ENCODE results near the gene THYN1.
A peak's percentile ranks its signal among the peaks of the same experiment; 100 is the strongest.

The THYN1 gene

DNA sequence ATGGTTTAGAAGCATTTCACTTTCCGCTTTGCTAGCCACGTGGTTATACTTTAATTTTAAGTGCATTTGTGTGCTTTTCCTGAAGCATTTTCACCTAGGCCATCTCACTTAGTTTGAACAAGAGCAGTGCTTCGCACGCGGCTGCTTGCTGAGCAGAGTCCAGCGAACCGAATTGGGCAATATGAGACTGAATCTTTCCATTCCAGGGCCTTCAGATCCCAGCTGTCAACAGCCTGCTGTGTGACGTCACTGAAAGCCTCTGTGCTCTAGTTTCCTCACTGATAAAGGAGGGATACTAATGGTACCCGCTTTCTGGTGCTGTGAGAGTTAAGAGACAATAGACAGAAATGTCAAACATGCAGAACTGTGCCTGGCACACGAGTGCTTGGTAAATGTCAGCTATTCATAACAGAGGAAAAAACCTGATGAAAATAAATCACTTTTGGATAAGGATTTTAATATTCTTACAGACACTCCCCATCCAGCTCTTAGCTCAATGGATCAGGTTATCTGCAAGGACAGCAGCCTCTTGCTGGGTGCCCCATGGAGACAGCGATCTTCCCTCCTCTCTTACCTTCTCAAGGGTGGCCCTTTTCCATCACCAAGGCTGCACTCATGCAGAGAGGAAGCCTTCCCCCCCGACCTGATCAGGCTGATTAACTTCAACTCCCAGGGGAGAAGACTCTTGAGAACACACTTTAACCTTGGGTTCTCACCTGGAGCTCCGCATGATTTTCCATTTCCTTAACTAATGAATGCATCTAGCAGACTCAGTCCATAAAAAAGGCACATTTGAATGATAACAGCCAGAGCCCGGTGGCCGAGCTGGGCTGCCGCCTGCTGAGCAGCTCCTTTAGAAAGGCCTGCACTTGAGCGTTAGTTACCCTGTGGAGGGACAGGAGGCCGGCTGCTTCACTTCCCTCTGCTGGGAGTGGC lies 19.5 kb upstream of the THYN1 start:
- Histone ChIP-seq H3K79me2 (ENCODE audit: low read length) (peaks cover 7% of the 10 kb centered on the region), H3K4me2 (ENCODE audit: low read depth, low read length) (no peak overlapping the region)

DNA sequence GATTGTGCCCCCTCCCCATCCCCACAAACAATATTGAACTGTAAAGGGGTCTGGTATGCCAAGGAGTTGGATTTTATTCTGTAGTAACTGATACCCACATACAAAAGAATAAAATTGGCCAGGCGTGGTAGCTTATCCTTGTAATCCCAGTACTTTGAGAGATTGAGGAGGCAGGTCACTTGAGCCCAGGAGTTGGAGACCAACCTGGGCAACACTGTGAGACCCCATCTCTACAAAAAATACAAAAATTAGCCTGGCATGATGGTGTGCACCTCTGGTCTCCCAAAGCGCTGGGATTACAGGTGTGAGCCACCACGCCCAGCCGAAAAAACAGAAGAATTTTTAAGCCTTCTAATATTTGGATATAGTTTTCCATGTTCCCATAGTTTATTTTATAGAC lies 18.8 kb upstream of the THYN1 start:
- H3K9me3 ChIP-seq (replicated peaks; ENCODE audit: insufficient read depth, low read length): no peaks in the 10 kb centered on the region
- peaks cover 22% of the 10 kb centered on the region for H3K4me1 ChIP-seq (ENCODE audit: low read length)
- 0 out of 2 replicates have a peak, but pooled peaks cover 3% of the 10 kb centered on the region for H3K27me3 ChIP-seq (replicated peaks; ENCODE audit: insufficient read depth, low read length)
- peaks cover 6% of the 10 kb centered on the region for H3F3A ChIP-seq (ENCODE audit: insufficient read depth, low read length)
- DNase-seq: no peak
- no peak overlapping the region for H3K9ac ChIP-seq (ENCODE audit: low read length)
- no peaks in the 10 kb centered on the region for H3K36me3 ChIP-seq (replicated peaks; ENCODE audit: insufficient read depth, low read length)
- H3K4me2 ChIP-seq (ENCODE audit: low read depth, low read length): no peak overlapping the region
- H3K79me2 ChIP-seq (ENCODE audit: low read length): peaks cover 7% of the 10 kb centered on the region
- H2AFZ ChIP-seq (ENCODE audit: low read length): no peak overlapping the region
- no peaks in the 10 kb centered on the region for H3K9me2 ChIP-seq (replicated peaks; ENCODE audit: insufficient read depth, low read length)
- TF ChIP-seq, protein P1, sequence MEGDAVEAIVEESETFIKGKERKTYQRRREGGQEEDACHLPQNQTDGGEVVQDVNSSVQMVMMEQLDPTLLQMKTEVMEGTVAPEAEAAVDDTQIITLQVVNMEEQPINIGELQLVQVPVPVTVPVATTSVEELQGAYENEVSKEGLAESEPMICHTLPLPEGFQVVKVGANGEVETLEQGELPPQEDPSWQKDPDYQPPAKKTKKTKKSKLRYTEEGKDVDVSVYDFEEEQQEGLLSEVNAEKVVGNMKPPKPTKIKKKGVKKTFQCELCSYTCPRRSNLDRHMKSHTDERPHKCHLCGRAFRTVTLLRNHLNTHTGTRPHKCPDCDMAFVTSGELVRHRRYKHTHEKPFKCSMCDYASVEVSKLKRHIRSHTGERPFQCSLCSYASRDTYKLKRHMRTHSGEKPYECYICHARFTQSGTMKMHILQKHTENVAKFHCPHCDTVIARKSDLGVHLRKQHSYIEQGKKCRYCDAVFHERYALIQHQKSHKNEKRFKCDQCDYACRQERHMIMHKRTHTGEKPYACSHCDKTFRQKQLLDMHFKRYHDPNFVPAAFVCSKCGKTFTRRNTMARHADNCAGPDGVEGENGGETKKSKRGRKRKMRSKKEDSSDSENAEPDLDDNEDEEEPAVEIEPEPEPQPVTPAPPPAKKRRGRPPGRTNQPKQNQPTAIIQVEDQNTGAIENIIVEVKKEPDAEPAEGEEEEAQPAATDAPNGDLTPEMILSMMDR (IDR thresholded peaks at IDR 0.05; ENCODE audit: low read length): no peak
- TF ChIP-seq EZH2 (optimal IDR thresholded peaks at IDR 0.05; ENCODE audit: low read depth, low read length): no peak
- TF ChIP-seq EZH2phosphoT487 (IDR thresholded peaks at IDR 0.05; ENCODE audit: low read length): no peak
- no peak overlapping the region for H3K4me3 ChIP-seq (ENCODE audit: low read length)
- H4K20me1 ChIP-seq (ENCODE audit: insufficient read depth, low read length): no peaks in the 10 kb centered on the region
- H3K27ac ChIP-seq (ENCODE audit: low read length): no peak overlapping the region

More for the DNA sequence above, 19.5 kb upstream of the THYN1 start:
- Histone ChIP-seq H2AFZ (ENCODE audit: low read length) (no peak overlapping the region), H4K20me1 (ENCODE audit: insufficient read depth, low read length) (no peaks in the 10 kb centered on the region), H3K9me2 (replicated peaks; ENCODE audit: insufficient read depth, low read length) (no peaks in the 10 kb centered on the region), H3K4me3 (ENCODE audit: low read length) (no peak overlapping the region), H3K9ac (ENCODE audit: low read length) (no peak overlapping the region), H3K4me1 (ENCODE audit: low read length) (peaks cover 22% of the 10 kb centered on the region), H3K36me3 (replicated peaks; ENCODE audit: insufficient read depth, low read length) (no peaks in the 10 kb centered on the region), H3F3A (ENCODE audit: insufficient read depth, low read length) (peaks cover 6% of the 10 kb centered on the region), H3K27ac (ENCODE audit: low read length) (no peak overlapping the region), H3K9me3 (replicated peaks; ENCODE audit: insufficient read depth, low read length) (no peaks in the 10 kb centered on the region), H3K27me3 (replicated peaks; ENCODE audit: insufficient read depth, low read length) (0 out of 2 replicates have a peak, but pooled peaks cover 6% of the 10 kb centered on the region)
- no peak for DNase-seq
- TF ChIP-seq, protein P1 (IDR thresholded peaks at IDR 0.05; ENCODE audit: low read length): no peak
- TF ChIP-seq EZH2phosphoT487 (IDR thresholded peaks at IDR 0.05; ENCODE audit: low read length): no peak
- no peak for TF ChIP-seq EZH2 (optimal IDR thresholded peaks at IDR 0.05; ENCODE audit: low read depth, low read length)

DNA sequence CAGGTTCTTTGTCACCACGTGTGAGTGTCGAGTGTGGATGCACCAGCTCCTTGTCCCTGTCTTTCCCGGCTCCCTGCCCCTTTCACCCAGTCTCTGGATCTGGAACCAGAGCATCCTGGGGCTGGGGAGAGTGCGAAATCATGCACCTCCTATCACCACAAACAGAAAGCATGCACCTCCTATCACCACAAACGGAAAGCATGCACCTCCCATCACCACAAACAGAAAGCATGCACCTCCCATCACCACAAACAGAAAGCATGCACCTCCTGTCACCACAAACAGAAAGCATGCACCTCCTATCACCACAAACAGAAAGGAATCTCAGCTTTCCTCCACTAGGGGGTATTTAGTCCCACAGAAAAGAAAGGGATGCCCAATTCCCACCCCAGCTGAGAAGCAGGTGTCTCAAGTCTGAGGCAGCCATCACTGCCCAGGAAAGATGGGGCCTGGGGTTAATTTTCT lies 17.1 kb upstream of the THYN1 start:
- Histone ChIP-seq H4K20me1 (ENCODE audit: insufficient read depth, low read length) (no peaks in the 10 kb centered on the region), H2AFZ (ENCODE audit: low read length) (peak overlapping the region; percentile 16; the same call in 1 of the 2 replicates), H3K79me2 (ENCODE audit: low read length) (peaks cover 7% of the 10 kb centered on the region), H3F3A (ENCODE audit: insufficient read depth, low read length) (no peaks in the 10 kb centered on the region), H3K4me1 (ENCODE audit: low read length) (peaks cover 22% of the 10 kb centered on the region), H3K9ac (ENCODE audit: low read length) (no peak overlapping the region), H3K36me3 (replicated peaks; ENCODE audit: insufficient read depth, low read length) (no peaks in the 10 kb centered on the region), H3K27me3 (replicated peaks; ENCODE audit: insufficient read depth, low read length) (no peaks in the 10 kb centered on the region), H3K4me2 (ENCODE audit: low read depth, low read length) (peak overlapping the region; percentile 67), H3K27ac (ENCODE audit: low read length) (no peak overlapping the region; the same call in 1 of the 2 replicates), H3K9me3 (replicated peaks; ENCODE audit: insufficient read depth, low read length) (no peaks in the 10 kb centered on the region), H3K4me3 (ENCODE audit: low read length) (peak overlapping the region; percentile 28; the same call in 1 of the 2 replicates), H3K9me2 (replicated peaks; ENCODE audit: insufficient read depth, low read length) (no peaks in the 10 kb centered on the region)
- DNase-seq: peak; percentile 66
- TF ChIP-seq EZH2phosphoT487 (IDR thresholded peaks at IDR 0.05; ENCODE audit: low read length): no peak
- TF ChIP-seq, protein P1 (IDR thresholded peaks at IDR 0.05; ENCODE audit: low read length): peak; percentile 49

All from MM.1S (cell line).